NB4 (cell line): ENCODE data around the gene CELF4.

ENCODE experiments used
- DNase-seq: peaks from one replicate; pipeline ENCODE4 v3.0.0; 2010; ENCODE audit warnings: low read depth
- H3K4me3 ChIP-seq: one replicate; pipeline ENCODE4 v1.5.1; 2011; ENCODE audit warnings: mild to moderate bottlenecking, low read depth, low read length, moderate library complexity
- MYC ChIP-seq: IDR thresholded peaks from 2 replicates; pipeline ENCODE4 v1.6.1; 2011; ENCODE audit warnings: low read depth, low read length
- POLR2A ChIP-seq: IDR thresholded peaks from 2 replicates; pipeline ENCODE4 v1.6.1; 2011; ENCODE audit warnings: mild to moderate bottlenecking; ENCODE audit not compliant: insufficient read length; ENCODE audit errors: extremely low read depth
- TF ChIP-seq, protein P1 (sequence below): IDR thresholded peaks from one replicate; pipeline ENCODE4 v1.5.1; 2012; ENCODE audit warnings: low read depth, low read length
- TF ChIP-seq, protein P2 (sequence below): IDR thresholded peaks from 2 replicates; pipeline ENCODE4 v1.6.1; 2011; ENCODE audit warnings: low read depth, low read length

Gene CELF4

DNA sequence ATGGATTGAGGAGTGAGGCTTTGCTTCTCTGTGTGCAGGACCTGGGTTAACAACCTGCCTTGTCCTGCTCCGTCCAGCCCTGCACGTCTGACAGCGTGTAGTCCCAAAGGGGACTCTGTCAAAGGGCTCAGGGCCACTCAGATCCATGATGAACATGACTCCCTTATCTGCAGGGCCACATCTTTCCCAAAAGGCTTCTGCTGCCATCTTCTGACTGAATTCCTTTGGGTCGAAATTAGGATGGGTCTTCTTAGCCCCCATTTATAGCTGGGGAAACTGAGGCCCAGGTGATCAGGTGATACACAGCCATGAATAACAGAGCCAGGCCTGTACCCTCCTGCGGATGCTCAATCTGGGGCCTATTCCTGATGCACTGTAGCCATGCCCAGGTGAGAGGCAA, 109.2 kb downstream of the CELF4 start:
- no peak overlapping the region for H3K4me3 ChIP-seq
- TF ChIP-seq, protein P1, sequence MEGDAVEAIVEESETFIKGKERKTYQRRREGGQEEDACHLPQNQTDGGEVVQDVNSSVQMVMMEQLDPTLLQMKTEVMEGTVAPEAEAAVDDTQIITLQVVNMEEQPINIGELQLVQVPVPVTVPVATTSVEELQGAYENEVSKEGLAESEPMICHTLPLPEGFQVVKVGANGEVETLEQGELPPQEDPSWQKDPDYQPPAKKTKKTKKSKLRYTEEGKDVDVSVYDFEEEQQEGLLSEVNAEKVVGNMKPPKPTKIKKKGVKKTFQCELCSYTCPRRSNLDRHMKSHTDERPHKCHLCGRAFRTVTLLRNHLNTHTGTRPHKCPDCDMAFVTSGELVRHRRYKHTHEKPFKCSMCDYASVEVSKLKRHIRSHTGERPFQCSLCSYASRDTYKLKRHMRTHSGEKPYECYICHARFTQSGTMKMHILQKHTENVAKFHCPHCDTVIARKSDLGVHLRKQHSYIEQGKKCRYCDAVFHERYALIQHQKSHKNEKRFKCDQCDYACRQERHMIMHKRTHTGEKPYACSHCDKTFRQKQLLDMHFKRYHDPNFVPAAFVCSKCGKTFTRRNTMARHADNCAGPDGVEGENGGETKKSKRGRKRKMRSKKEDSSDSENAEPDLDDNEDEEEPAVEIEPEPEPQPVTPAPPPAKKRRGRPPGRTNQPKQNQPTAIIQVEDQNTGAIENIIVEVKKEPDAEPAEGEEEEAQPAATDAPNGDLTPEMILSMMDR = no peak
- TF ChIP-seq POLR2A = no peak
- TF ChIP-seq, protein P2, sequence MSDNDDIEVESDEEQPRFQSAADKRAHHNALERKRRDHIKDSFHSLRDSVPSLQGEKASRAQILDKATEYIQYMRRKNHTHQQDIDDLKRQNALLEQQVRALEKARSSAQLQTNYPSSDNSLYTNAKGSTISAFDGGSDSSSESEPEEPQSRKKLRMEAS = no peak
- TF ChIP-seq MYC = no peak
- no peak for DNase-seq

DNA sequence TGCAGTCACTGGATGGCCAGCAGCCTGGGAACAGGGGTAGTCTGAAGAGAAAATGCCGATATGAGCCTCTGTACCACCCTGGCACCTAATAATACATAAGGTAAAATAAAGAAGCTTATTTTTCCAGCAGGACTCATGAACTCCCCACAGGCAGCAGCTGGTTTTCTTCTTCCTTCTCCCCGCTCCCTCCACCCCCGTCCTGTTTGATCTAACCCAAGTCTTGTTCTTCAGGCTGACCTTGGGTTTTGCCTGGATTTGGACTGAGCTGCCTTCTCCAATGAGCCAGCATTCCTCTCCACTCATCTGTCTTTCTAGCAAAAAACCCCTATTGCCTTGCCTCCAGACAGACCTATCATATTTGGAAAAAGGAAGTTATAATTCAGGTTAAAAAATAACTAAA, 111.8 kb downstream of the CELF4 start:
- no peak for DNase-seq
- TF ChIP-seq, protein P1 = no peak
- TF ChIP-seq POLR2A (no peak), MYC (no peak)
- TF ChIP-seq, protein P2 = no peak
- H3K4me3 ChIP-seq = no peak overlapping the region

DNA sequence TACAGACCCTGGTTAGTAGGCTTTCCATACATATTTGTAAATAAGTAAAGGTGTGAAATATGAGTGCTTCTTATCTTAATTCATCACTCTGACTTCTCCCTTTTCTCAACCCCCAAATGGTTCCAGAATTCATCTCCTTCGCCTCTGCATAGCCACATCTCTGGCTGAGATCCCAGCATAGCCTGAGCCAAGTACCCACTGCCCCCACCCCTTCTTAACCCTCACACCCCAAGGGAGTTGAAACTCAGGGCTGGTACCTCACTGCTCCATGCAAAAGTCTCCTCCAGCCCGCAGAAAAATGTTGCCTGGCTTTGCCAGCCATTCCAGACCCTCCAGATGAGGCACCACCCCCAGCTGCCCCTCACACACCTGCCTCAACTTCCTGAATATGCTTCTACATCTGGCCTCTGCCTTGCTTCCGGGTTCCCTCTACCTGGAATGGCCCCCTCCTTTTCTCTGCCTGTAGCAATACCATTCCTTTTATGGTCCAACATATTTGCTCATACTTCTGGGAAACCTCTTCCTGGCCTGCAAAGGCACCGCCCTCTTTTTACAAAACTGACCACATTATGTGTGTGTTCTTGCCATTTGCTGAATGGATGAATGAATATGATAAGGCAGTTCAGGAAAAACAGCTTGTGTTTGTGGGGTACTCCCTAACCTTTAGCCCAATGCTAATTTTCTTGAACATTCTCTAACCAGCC, 112.8 kb downstream of the CELF4 start:
- H3K4me3 ChIP-seq = no peak overlapping the region
- TF ChIP-seq, protein P1 = no peak
- TF ChIP-seq MYC (no peak), POLR2A (no peak)
- TF ChIP-seq, protein P2 = no peak
- DNase-seq = no peak

DNA sequence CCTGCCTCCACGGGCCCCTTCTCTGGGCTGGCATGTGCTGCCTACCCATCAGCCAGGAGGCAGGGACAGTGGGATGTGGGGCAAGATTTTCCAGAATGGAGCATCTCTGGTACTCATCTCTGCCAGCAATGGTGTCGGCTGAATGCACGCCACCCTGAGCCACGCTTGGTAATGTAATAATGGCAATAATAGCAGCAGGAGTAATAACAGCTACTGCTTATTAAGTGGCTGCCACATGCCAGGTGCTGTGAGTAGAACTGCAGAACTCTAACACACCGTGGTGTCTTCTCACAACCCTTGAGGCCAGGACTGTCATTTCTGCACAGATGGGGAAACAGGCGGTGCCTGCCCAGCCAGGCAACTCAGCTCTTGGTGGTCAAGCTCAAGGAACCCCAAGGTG, 113.6 kb downstream of the CELF4 start:
- TF ChIP-seq POLR2A (no peak), MYC (no peak)
- TF ChIP-seq, protein P1 = no peak
- TF ChIP-seq, protein P2 = no peak
- H3K4me3 ChIP-seq = no peak overlapping the region
- DNase-seq = no peak

DNA sequence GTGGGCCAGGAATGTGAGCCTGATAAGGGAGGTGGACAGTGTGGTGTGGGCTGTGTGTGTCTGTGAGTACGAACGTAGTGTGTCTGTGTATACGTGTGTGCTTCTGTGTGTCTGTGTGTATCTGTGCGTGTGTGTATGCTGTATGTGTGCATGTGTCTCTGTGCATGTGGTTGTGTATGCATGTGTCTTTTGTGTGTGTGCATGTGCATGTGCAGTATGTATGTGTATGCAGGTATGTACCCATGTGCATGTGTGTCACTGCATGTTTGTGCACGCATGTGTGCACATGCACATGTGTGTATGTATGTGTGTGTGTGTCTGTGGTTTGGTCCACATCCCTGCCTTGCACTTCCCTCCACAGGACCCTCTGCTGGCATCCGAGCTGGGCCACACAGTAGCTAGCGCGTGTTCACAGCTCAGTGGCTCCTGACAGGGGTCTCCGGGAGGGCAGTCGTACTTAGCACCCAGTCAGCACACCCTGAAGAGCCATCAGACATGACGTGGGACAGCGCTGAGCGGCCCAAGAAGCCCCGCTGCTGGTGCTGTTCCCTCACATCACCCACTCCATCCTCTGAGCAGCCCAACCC, 114.3 kb downstream of the CELF4 start:
- TF ChIP-seq MYC (no peak), POLR2A (no peak)
- TF ChIP-seq, protein P2 = no peak
- TF ChIP-seq, protein P1 = no peak
- no peak overlapping the region for H3K4me3 ChIP-seq
- DNase-seq = no peak
